ENCODE results near the gene TLR8.

Gene TLR8

DNA sequence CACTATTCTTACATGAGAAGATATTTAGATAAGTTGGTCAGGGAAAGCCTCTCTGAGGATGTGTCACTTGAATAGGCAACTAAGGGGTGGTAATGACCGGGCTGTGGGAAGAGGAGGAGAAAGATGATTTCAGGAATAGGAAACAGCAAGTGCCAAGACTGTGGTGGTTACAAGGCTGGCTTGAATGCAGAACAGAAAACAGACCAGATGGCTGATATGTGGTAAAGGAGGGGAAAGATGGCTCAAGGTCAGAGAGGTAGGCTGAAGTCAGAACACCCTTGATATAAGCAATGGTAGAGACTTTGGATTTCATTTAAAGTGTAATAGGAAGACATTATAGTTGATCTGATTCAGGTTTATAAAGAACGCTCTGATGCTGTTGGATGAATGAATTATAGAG lies 24.5 kb upstream of the TLR8 start:
- Histone ChIP-seq H3K27me3 (ENCODE audit: control insufficient read depth, low read length) (no peaks in the 10 kb centered on the region), H3K79me2 (ENCODE audit: control insufficient read depth, low read length) (no peaks in the 10 kb centered on the region), H3K4me3 (ENCODE audit: low read length) (no peak overlapping the region), H3F3A (ENCODE audit: control insufficient read depth, insufficient read depth) (no peaks in the 10 kb centered on the region), H3K36me3 (ENCODE audit: control insufficient read depth, low read length) (no peaks in the 10 kb centered on the region), H3K9me2 (replicated peaks; ENCODE audit: control insufficient read depth, low read length) (no peaks in the 10 kb centered on the region), H3K4me2 (ENCODE audit: low read length) (no peak overlapping the region), H3K4me1 (ENCODE audit: control insufficient read depth, low read length) (no peaks in the 10 kb centered on the region; the same call in 1 of the 2 replicates), H3K9me3 (ENCODE audit: control insufficient read depth, insufficient read depth, low read length) (no peaks in the 10 kb centered on the region), H4K20me1 (ENCODE audit: control insufficient read depth, insufficient read depth, low read depth, low read length) (no peaks in the 10 kb centered on the region), H3K27ac (ENCODE audit: low read depth, low read length) (no peak overlapping the region)
- TF ChIP-seq, protein P1, sequence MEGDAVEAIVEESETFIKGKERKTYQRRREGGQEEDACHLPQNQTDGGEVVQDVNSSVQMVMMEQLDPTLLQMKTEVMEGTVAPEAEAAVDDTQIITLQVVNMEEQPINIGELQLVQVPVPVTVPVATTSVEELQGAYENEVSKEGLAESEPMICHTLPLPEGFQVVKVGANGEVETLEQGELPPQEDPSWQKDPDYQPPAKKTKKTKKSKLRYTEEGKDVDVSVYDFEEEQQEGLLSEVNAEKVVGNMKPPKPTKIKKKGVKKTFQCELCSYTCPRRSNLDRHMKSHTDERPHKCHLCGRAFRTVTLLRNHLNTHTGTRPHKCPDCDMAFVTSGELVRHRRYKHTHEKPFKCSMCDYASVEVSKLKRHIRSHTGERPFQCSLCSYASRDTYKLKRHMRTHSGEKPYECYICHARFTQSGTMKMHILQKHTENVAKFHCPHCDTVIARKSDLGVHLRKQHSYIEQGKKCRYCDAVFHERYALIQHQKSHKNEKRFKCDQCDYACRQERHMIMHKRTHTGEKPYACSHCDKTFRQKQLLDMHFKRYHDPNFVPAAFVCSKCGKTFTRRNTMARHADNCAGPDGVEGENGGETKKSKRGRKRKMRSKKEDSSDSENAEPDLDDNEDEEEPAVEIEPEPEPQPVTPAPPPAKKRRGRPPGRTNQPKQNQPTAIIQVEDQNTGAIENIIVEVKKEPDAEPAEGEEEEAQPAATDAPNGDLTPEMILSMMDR (IDR thresholded peaks at IDR 0.05; ENCODE audit: low read depth, low read length, poor library complexity, severe bottlenecking) = no peak
- no peak for TF ChIP-seq EZH2phosphoT487 (IDR thresholded peaks at IDR 0.05; ENCODE audit: borderline replicate concordance, low read length)

- no peak for TF ChIP-seq EZH2phosphoT487 (IDR thresholded peaks at IDR 0.05; ENCODE audit: borderline replicate concordance, low read length)
- TF ChIP-seq, protein P1 (IDR thresholded peaks at IDR 0.05; ENCODE audit: low read depth, low read length, poor library complexity, severe bottlenecking) = no peak
- no peaks in the 10 kb centered on the region for H4K20me1 ChIP-seq (ENCODE audit: control insufficient read depth, insufficient read depth, low read depth, low read length)
- H3K79me2 ChIP-seq (ENCODE audit: control insufficient read depth, low read length) = no peaks in the 10 kb centered on the region
- H3K4me2 ChIP-seq (ENCODE audit: low read length) = no peak overlapping the region
- H3F3A ChIP-seq (ENCODE audit: control insufficient read depth, insufficient read depth) = no peaks in the 10 kb centered on the region; the same call in 1 of the 2 replicates
- no peaks in the 10 kb centered on the region for H3K27me3 ChIP-seq (ENCODE audit: control insufficient read depth, low read length)
- H3K4me3 ChIP-seq (ENCODE audit: low read length) = no peak overlapping the region
- no peak overlapping the region for H3K27ac ChIP-seq (ENCODE audit: low read depth, low read length)
- no peaks in the 10 kb centered on the region for H3K9me2 ChIP-seq (replicated peaks; ENCODE audit: control insufficient read depth, low read length)
- peaks cover 8% of the 10 kb centered on the region for H3K36me3 ChIP-seq (ENCODE audit: control insufficient read depth, low read length)
- no peaks in the 10 kb centered on the region for H3K9me3 ChIP-seq (ENCODE audit: control insufficient read depth, insufficient read depth, low read length)
- peaks cover 13% of the 10 kb centered on the region for H3K4me1 ChIP-seq (ENCODE audit: control insufficient read depth, low read length)
Measured at GRCh38 chrX:12885508-12885907, 20.9 kb upstream of the TLR8 start.

GRCh38 chrX:12886545-12886944 lies 19.9 kb upstream of the TLR8 start:
- H3K36me3 ChIP-seq (ENCODE audit: control insufficient read depth, low read length) = peaks cover 8% of the 10 kb centered on the region
- H3K4me2 ChIP-seq (ENCODE audit: low read length) = no peak overlapping the region
- H3F3A ChIP-seq (ENCODE audit: control insufficient read depth, insufficient read depth) = no peaks in the 10 kb centered on the region; the same call in 1 of the 2 replicates
- peaks cover 23% of the 10 kb centered on the region for H3K4me1 ChIP-seq (ENCODE audit: control insufficient read depth, low read length)
- H3K9me2 ChIP-seq (replicated peaks; ENCODE audit: control insufficient read depth, low read length) = no peaks in the 10 kb centered on the region
- H3K79me2 ChIP-seq (ENCODE audit: control insufficient read depth, low read length) = no peaks in the 10 kb centered on the region
- H3K27ac ChIP-seq (ENCODE audit: low read depth, low read length) = no peak overlapping the region
- no peaks in the 10 kb centered on the region for H4K20me1 ChIP-seq (ENCODE audit: control insufficient read depth, insufficient read depth, low read depth, low read length)
- H3K9me3 ChIP-seq (ENCODE audit: control insufficient read depth, insufficient read depth, low read length) = no peaks in the 10 kb centered on the region
- no peak for TF ChIP-seq EZH2phosphoT487 (IDR thresholded peaks at IDR 0.05; ENCODE audit: borderline replicate concordance, low read length)
- TF ChIP-seq, protein P1 (IDR thresholded peaks at IDR 0.05; ENCODE audit: low read depth, low read length, poor library complexity, severe bottlenecking) = no peak
- no peaks in the 10 kb centered on the region for H3K27me3 ChIP-seq (ENCODE audit: control insufficient read depth, low read length)
- H3K4me3 ChIP-seq (ENCODE audit: low read length) = no peak overlapping the region
